ENCODE measurements around the gene HHAT.

DNA sequence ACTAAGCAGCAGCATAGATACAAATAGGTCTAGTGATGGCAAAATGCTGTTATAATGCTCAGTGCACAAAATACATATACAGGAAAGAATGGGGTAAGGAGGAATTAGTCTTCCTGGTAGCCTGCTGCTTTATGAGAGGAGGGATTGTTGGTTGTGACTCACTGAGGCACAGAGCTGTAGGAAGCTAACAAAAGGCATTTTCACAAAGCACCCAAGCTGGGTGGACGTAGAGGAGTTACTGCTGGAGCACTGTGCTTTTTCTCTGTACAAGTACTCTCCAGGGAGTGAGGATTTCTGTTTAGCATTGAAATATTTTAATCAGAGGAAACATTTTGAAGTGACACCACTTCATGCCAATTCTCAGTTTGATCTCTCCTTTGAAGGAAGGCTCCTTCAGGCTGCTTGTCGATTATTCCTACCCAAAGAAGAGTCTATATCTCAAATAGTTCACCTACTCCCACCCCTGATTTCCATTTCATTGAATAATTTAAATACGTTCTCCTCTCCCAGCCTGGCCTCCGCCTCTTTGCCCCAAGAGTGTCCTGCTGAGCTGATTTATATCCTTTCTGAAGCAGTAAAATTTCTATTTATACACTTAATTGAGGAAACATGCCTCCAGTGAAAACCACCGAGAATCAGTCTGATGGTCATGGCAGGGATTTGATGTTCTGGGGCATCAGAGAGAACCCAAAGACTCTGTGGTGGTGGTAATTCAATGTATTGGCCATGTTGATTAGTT is 271.9 kb downstream of the HHAT start:
- TF ChIP-seq CTCF (IDR thresholded peaks at IDR 0.05) (no peak), POLR2A (IDR thresholded peaks at IDR 0.05) (no peak)

Measured in transverse colon (tissue), 3 donors.